Measurements from ENCODE around the gene MFSD1. TPM values are rescaled to one million over a fixed set of nuclear protein-coding genes. Genes with fewer than 3 reads are reported as not detected.

Gene MFSD1
- total and polyA plus RNA-seq, 2 of the 8 experiments (the other 6 are each of a cell fraction or from before 2014, with no cell fraction given) = 9.3 to 11.5 TPM

GRCh38 chr3:158847452-158847821, 45.6 kb downstream of the MFSD1 start:
- H3K4me3 ChIP-seq (ENCODE audit: extremely low read depth in 1 of 4, insufficient read depth in 2 of 4, low read depth in 3 of 4, low read length in 4 of 4) = no peak overlapping the region
- H4K20me1 ChIP-seq (replicated peaks in 1 of 2; ENCODE audit: control insufficient read depth in 1 of 2, insufficient read depth in 2 of 2, low read length in 2 of 2) = no peaks in the 10 kb centered on the region
- no peak overlapping the region for H3K18ac ChIP-seq (ENCODE audit: extremely low read depth, low read length)
- H3K4me2 ChIP-seq (ENCODE audit: insufficient read depth in 1 of 2, low read depth in 2 of 2, low read length in 2 of 2) = no peak overlapping the region
- no peak overlapping the region for H2BK12ac ChIP-seq (ENCODE audit: low read depth, low read length)
- no peaks in the 10 kb centered on the region for H3K4me1 ChIP-seq (replicated peaks in 1 of 4; ENCODE audit: control insufficient read depth in 3 of 4, insufficient read depth in 4 of 4, low read length in 3 of 4)
- no peak overlapping the region for H4K91ac ChIP-seq (replicated peaks; ENCODE audit: insufficient read length, low read length)
- H2BK20ac ChIP-seq (ENCODE audit: low read length) = no peak overlapping the region
- no peak for FAIRE-seq
- no peak for DNase-seq (ENCODE audit: low read depth in 1 of 2, low spot score in 2 of 2)
- 77% methylated on average over 4 of the region's 4 CpGs; no CpG with 5 or more reads in 1 of the 2 experiments for WGBS, 2 experiments (ENCODE audit: extremely low coverage in 1 of 2, insufficient coverage in 1 of 2, insufficient read length in 1 of 2, insufficient replicate concordance in 2 of 2, low coverage in 1 of 2, low lambda C conversion rate in 2 of 2, missing lambda C conversion rate in 1 of 2)
- H2BK15ac ChIP-seq (ENCODE audit: low read length) = no peak overlapping the region
- no peak overlapping the region for H3K23ac ChIP-seq (ENCODE audit: insufficient read length)
- H3K9ac ChIP-seq (replicated peaks in 1 of 4; ENCODE audit: extremely low read depth in 1 of 4, low read depth in 3 of 4, low read length in 3 of 4) = no peak overlapping the region
- H3K9me3 ChIP-seq (ENCODE audit: insufficient read depth in 2 of 2, low read depth in 1 of 2, low read length in 1 of 2) = no peaks in the 10 kb centered on the region
- no peak overlapping the region for H2AFZ ChIP-seq (ENCODE audit: low read length)
- H2BK5ac ChIP-seq (ENCODE audit: low read depth, low read length) = no peak overlapping the region
- no peaks in the 10 kb centered on the region for H3K79me1 ChIP-seq (ENCODE audit: low read depth, low read length)
- no peak overlapping the region for H3K27ac ChIP-seq (ENCODE audit: low read depth, low read length)
- CTCF ChIA-PET (ENCODE audit: partially characterized antibody) = interaction anchor here (0.6 to 14.4 kb wide), 13 partner anchors 10 to 412 kb away, joined by 3 to 195 read pairs (median 5); partner anchors contain the start of gene MFSD1
- H3K56ac ChIP-seq (replicated peaks; ENCODE audit: insufficient read length, low read depth, low read length) = no peak overlapping the region
- no peak overlapping the region for H2BK120ac ChIP-seq (replicated peaks; ENCODE audit: low read depth, low read length)
- no peak overlapping the region; the same call in 1 of the 2 replicates for H4K8ac ChIP-seq (ENCODE audit: extremely low read depth, insufficient read depth, low read length)
- no peak overlapping the region for H3K14ac ChIP-seq (ENCODE audit: insufficient read length)
- no peaks in the 10 kb centered on the region for H3K79me2 ChIP-seq (ENCODE audit: control insufficient read depth in 1 of 2, insufficient read depth in 2 of 2, low read length in 2 of 2)
- POLR2A ChIA-PET (ENCODE audit: partially characterized antibody) = no interaction called here
- H3K27me3 ChIP-seq (replicated peaks in 1 of 4; ENCODE audit: control insufficient read depth in 3 of 4, extremely low read depth in 1 of 4, insufficient read depth in 3 of 4, low read length in 3 of 4) = no peaks in the 10 kb centered on the region
- no peak overlapping the region for H4K5ac ChIP-seq (ENCODE audit: insufficient read length, low read depth, low read length)
- H3K23me2 ChIP-seq (ENCODE audit: low read depth, low read length) = no peaks in the 10 kb centered on the region
- H3K36me3 ChIP-seq (ENCODE audit: control insufficient read depth in 2 of 4, insufficient read depth in 4 of 4, low read length in 3 of 4) = no peaks in the 10 kb centered on the region
- no peak overlapping the region for H3K4ac ChIP-seq (replicated peaks; ENCODE audit: insufficient read length, low read depth, low read length)
- H2AK5ac ChIP-seq (ENCODE audit: low read depth, low read length) = no peak overlapping the region
- no peak for TF ChIP-seq CBX5 (IDR thresholded peaks at IDR 0.05; ENCODE audit: low read depth, low read length)
- TF ChIP-seq HDAC6 (IDR thresholded peaks at IDR 0.05; ENCODE audit: low read depth, low read length) = no peak
- no peak for TF ChIP-seq NRF1 (IDR thresholded peaks at IDR 0.05; ENCODE audit: low read depth, low read length)
- TF ChIP-seq GABPA (IDR thresholded peaks at IDR 0.05; ENCODE audit: borderline replicate concordance, insufficient read depth, low read length) = no peak
- TF ChIP-seq PHF8 (conservative IDR thresholded peaks at IDR 0.05; ENCODE audit: low read depth, low read length) = no peak
- TF ChIP-seq ATF3 (IDR thresholded peaks at IDR 0.05; ENCODE audit: insufficient read depth, low read depth, low read length) = no peak
- no peak for TF ChIP-seq JUND (IDR thresholded peaks at IDR 0.05; ENCODE audit: low read length)
- no peak for TF ChIP-seq RAD21 (IDR thresholded peaks at IDR 0.05 in 1 of 2, conservative IDR thresholded peaks at IDR 0.05 in 1 of 2; ENCODE audit: low read depth in 2 of 2, low read length in 2 of 2)
- TF ChIP-seq HDAC2 (IDR thresholded peaks at IDR 0.05; ENCODE audit: borderline replicate concordance in 1 of 2, low read depth in 2 of 2, low read length in 2 of 2) = no peak
- TF ChIP-seq CBX8 (IDR thresholded peaks at IDR 0.05; ENCODE audit: borderline replicate concordance, low read depth, low read length) = no peak
- TF ChIP-seq ASH2L (IDR thresholded peaks at IDR 0.05; ENCODE audit: low read length) = no peak
- TF ChIP-seq EZH2 (IDR thresholded peaks at IDR 0.05; ENCODE audit: low read depth, low read length, severe bottlenecking) = no peak
- no peak for TF ChIP-seq JUN (IDR thresholded peaks at IDR 0.05; ENCODE audit: low read depth, low read length)

All from H1 (cell line).